Astrocyte (in vitro differentiated cells and primary cell): ENCODE measurements around the gene FRMD8.

Experiments used
- EZH2 ChIP-seq: IDR thresholded peaks from 2 replicates; pipeline ENCODE4 v1.6.1; 2012; ENCODE audit warnings: mild to moderate bottlenecking, low read length, inconsistent platforms; ENCODE audit not compliant: insufficient read depth
- TF ChIP-seq, protein P1 (sequence below): IDR thresholded peaks from 2 replicates; pipeline ENCODE4 v1.5.1; 2011; ENCODE audit warnings: low read depth, mild to moderate bottlenecking, inconsistent platforms, low read length, moderate library complexity; ENCODE audit not compliant: insufficient read depth

DNA sequence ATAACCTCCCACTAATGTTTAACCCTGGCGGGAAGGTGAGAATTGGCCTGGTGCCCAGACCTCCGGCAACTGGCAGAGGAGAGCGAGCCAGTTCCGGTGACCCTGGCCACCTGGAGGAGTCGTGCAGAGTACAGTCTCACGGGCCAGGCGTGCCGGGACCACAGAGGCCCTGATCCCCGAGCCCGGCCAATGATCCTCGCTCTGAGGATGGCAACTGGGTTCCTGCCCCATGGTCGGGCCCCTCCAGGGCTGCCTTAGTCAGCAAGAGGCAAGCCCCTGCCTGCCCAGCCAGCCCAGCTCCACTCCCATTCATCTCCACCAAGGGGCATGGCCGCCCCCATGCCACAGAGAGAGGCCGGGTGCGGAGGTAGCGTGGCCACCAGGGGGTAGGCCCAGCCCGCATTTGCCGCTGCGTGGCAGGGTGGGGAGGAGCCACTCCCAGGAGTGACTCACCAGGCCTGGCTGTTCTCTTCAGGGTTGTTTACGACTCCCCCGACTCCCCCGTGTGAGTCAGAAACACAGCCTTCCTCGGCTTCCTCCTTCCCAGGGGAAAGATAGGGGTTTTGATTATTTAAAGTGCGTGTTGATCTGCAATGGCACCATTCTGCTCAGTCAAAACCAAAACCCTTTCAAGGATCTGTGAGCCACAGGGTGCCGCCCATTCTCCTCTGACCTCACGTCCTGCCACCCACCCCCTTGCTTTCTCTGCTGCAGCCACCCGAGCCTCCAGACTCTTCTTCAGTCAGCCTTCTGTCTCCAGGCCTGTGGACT lies 4.2 kb upstream of the FRMD8 start, which contains the start of gene SLC25A45:
- TF ChIP-seq, protein P1, sequence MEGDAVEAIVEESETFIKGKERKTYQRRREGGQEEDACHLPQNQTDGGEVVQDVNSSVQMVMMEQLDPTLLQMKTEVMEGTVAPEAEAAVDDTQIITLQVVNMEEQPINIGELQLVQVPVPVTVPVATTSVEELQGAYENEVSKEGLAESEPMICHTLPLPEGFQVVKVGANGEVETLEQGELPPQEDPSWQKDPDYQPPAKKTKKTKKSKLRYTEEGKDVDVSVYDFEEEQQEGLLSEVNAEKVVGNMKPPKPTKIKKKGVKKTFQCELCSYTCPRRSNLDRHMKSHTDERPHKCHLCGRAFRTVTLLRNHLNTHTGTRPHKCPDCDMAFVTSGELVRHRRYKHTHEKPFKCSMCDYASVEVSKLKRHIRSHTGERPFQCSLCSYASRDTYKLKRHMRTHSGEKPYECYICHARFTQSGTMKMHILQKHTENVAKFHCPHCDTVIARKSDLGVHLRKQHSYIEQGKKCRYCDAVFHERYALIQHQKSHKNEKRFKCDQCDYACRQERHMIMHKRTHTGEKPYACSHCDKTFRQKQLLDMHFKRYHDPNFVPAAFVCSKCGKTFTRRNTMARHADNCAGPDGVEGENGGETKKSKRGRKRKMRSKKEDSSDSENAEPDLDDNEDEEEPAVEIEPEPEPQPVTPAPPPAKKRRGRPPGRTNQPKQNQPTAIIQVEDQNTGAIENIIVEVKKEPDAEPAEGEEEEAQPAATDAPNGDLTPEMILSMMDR = peak; percentile 32
- no peak for TF ChIP-seq EZH2
